HepG2 (cell line): ENCODE results near the gene PPIL3. TPM values are rescaled to one million over a fixed set of nuclear protein-coding genes. Genes with fewer than 3 reads are reported as not detected.
A peak's percentile ranks its signal among the peaks of the same experiment; 100 is the strongest.

Source experiments
- FOSL1 ChIP-seq: sonication (generic); formaldehyde crosslinking; IDR thresholded peaks from 2 replicates; pipeline ENCODE4 v1.9.0; 2021; ENCODE audit warnings: missing genetic modification reagents, borderline replicate concordance
- KLF16 ChIP-seq, 2 experiments: sonication (generic) in 1 of 2; formaldehyde crosslinking in 1 of 2; IDR thresholded peaks; 2 replicates each; pipeline versions ENCODE4 v1.6.1 to v1.8.0; 2016 to 2023; ENCODE audit warnings: missing genetic modification reagents in 2 of 2, missing compliant biosample characterization in 1 of 2
- MYC ChIP-seq: sonication (generic); formaldehyde crosslinking; IDR thresholded peaks from 2 replicates; pipeline ENCODE4 v1.9.0; 2021; ENCODE audit warnings: missing genetic modification reagents, borderline replicate concordance
- SALL1 ChIP-seq: sonication (generic); formaldehyde crosslinking; IDR thresholded peaks from 2 replicates; pipeline ENCODE4 v1.8.0; 2022; ENCODE audit warnings: mild to moderate bottlenecking, missing genetic modification reagents
- SAP130 ChIP-seq: IDR thresholded peaks from 2 replicates; pipeline ENCODE4 v1.6.1; 2016; ENCODE audit warnings: low read depth
- SMARCE1 ChIP-seq: fragments of 450-650 bp; IDR thresholded peaks from 2 replicates; pipeline ENCODE4 v1.6.1; 2017; ENCODE audit warnings: borderline replicate concordance
- ZBTB21 ChIP-seq: sonication (generic); formaldehyde crosslinking; IDR thresholded peaks from 2 replicates; pipeline ENCODE4 v1.4.0; 2020; ENCODE audit warnings: missing genetic modification reagents
- ZNF232 ChIP-seq: sonication (generic); formaldehyde crosslinking; IDR thresholded peaks from 2 replicates; pipeline ENCODE4 v1.4.0; 2020; ENCODE audit warnings: missing genetic modification reagents, borderline replicate concordance
- ZNF468 ChIP-seq: sonication (generic); formaldehyde crosslinking; IDR thresholded peaks from 2 replicates; pipeline ENCODE4 v1.8.0; 2022; ENCODE audit warnings: mild to moderate bottlenecking, moderate library complexity, missing genetic modification reagents
- ZSCAN30 ChIP-seq: sonication (generic); formaldehyde crosslinking; IDR thresholded peaks from 2 replicates; pipeline ENCODE4 v1.5.0; 2020; ENCODE audit warnings: mild to moderate bottlenecking, missing genetic modification reagents
- polyA plus RNA-seq, 8 experiments: library from polyadenylated mRNA; depleted of rRNA in 3 of 8; stranded (reverse) in 7 of 8; unstranded in 1 of 8; fragments of >200 nt; fragmentation: Illumina TruSeq in 4 of 8; extraction: Trizol in 4 of 8; gene quantifications; 2 replicates each; pipeline versions ENCODE4 v1.2.1 to v1.2.3, GENCODE V29; 2011 to 2016; ENCODE audit warnings: low read depth in 4 of 8, missing spikeins in 1 of 8, mixed read lengths in 1 of 8; ENCODE audit not compliant: insufficient read depth in 1 of 8
- total RNA-seq, 5 experiments: library from RNA; depleted of rRNA; stranded (reverse); fragments of >200 nt; fragmentation: Illumina TruSeq; extraction: Trizol; gene quantifications; 2 replicates each; pipeline ENCODE4 v1.2.3, GENCODE V29; 2016; ENCODE audit warnings: low read depth in 1 of 5
- TF ChIP-seq, protein P1 (sequence below): sonication (generic); formaldehyde crosslinking; IDR thresholded peaks from 2 replicates; pipeline ENCODE4 v1.9.0; 2021; ENCODE audit warnings: missing genetic modification reagents, mild to moderate bottlenecking, borderline replicate concordance
- TF ChIP-seq, protein P2 (sequence below): IDR thresholded peaks from 2 replicates; pipeline ENCODE4 v1.6.1; 2016; ENCODE audit warnings: missing compliant biosample characterization, missing genetic modification reagents, borderline replicate concordance
- TF ChIP-seq, protein P3 (sequence below), 2 experiments: sonication (generic) in 1 of 2; formaldehyde crosslinking in 1 of 2; IDR thresholded peaks; 2 replicates each; pipeline versions ENCODE4 v1.5.1 to v1.6.1; 2011 to 2020; ENCODE audit warnings: borderline replicate concordance in 1 of 2, low read depth in 1 of 2, low read length in 1 of 2, mild to moderate bottlenecking in 1 of 2, missing genetic modification reagents in 1 of 2, moderate library complexity in 1 of 2
- TF ChIP-seq, protein P4 (sequence below): sonication (generic); formaldehyde crosslinking; IDR thresholded peaks from 2 replicates; pipeline ENCODE4 v1.4.0; 2020; ENCODE audit warnings: missing genetic modification reagents

The PPIL3 gene
- total and polyA plus RNA-seq, 2 of the 13 experiments (the other 11 are each of a cell fraction or from before 2014, with no cell fraction given) = 98.7 to 107 TPM

DNA sequence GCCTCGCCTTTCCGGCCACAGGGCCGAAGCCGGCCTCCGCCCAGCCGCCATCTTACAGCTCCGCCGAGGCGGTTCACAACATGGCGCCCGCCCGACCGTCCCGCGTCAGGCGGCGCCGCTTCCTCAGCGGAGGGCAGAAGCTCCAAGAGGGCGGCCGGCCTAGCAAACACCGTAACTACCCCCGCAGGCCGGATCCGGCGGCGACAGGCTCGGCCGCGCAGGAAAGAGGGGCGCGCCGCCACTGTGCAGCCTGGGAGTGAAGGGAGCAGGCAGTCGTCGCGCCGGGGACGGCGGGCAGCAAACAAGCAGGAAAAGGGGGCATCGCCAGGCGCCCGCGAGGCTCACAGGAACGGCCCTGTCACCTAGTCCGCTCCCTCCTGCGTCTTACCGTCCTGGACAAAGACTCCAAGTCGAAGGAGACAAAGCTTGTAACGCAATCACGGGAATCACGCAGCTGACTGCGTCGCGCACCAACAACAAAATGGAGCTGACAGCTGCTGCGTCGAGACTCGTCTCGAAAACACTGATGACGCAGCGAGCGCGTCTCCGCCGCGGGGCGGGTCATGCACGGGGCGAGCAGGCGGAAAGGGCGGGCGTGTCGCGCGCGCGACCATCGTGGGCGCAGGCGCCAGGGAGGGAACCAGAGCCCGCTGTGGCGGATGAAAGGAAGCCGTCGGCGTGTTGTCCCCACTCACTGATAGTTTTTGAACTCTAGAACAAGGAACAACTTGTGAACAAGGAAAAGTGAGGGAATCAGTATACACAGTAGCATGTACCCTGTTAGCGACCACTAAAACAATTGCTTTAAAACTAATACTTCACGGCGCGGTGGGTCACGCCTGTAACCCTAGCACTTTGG, 24.5 kb downstream of the PPIL3 start, which contains the start of gene CLK1 (continued):
- TF ChIP-seq, protein P1, sequence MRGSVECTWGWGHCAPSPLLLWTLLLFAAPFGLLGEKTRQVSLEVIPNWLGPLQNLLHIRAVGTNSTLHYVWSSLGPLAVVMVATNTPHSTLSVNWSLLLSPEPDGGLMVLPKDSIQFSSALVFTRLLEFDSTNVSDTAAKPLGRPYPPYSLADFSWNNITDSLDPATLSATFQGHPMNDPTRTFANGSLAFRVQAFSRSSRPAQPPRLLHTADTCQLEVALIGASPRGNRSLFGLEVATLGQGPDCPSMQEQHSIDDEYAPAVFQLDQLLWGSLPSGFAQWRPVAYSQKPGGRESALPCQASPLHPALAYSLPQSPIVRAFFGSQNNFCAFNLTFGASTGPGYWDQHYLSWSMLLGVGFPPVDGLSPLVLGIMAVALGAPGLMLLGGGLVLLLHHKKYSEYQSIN (CRISPR knock-in tag) = peak; percentile 78; the same call in 1 of the 2 replicates
- peak; percentile 68; the same call in 1 of the 2 replicates for TF ChIP-seq FOSL1 (CRISPR knock-in tag)
- TF ChIP-seq ZBTB21 (CRISPR knock-in tag) = peak; percentile 97
- peak; percentile 93 for TF ChIP-seq MYC (CRISPR knock-in tag)
- TF ChIP-seq SALL1 (CRISPR knock-in tag) = peak; percentile 98
- no peak for TF ChIP-seq ZSCAN30 (CRISPR knock-in tag)
- TF ChIP-seq, protein P2, sequence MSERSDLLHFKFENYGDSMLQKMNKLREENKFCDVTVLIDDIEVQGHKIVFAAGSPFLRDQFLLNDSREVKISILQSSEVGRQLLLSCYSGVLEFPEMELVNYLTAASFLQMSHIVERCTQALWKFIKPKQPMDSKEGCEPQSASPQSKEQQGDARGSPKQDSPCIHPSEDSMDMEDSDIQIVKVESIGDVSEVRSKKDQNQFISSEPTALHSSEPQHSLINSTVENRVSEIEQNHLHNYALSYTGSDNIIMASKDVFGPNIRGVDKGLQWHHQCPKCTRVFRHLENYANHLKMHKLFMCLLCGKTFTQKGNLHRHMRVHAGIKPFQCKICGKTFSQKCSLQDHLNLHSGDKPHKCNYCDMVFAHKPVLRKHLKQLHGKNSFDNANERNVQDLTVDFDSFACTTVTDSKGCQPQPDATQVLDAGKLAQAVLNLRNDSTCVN (CRISPR knock-in tag) = peak; percentile 93
- TF ChIP-seq, protein P3, sequence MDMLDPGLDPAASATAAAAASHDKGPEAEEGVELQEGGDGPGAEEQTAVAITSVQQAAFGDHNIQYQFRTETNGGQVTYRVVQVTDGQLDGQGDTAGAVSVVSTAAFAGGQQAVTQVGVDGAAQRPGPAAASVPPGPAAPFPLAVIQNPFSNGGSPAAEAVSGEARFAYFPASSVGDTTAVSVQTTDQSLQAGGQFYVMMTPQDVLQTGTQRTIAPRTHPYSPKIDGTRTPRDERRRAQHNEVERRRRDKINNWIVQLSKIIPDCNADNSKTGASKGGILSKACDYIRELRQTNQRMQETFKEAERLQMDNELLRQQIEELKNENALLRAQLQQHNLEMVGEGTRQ (IDR thresholded peaks at IDR 0.05; ENCODE audit: low read depth, low read length) = no peak
- TF ChIP-seq, protein P3 (CRISPR knock-in tag; IDR thresholded peaks at IDR 0.05; ENCODE audit: borderline replicate concordance) = peak; percentile 64; the same call in 1 of the 2 replicates
- peak; percentile 99 for TF ChIP-seq SAP130
- peak; percentile 64 to 97; a peak in 2 of 4 replicates for TF ChIP-seq KLF16 (CRISPR knock-in tag; IDR thresholded peaks at IDR 0.05)
- peak; percentile 99 for TF ChIP-seq ZNF232 (CRISPR knock-in tag)
- TF ChIP-seq ZNF468 = no peak
- no peak for TF ChIP-seq SMARCE1
- TF ChIP-seq, protein P4, sequence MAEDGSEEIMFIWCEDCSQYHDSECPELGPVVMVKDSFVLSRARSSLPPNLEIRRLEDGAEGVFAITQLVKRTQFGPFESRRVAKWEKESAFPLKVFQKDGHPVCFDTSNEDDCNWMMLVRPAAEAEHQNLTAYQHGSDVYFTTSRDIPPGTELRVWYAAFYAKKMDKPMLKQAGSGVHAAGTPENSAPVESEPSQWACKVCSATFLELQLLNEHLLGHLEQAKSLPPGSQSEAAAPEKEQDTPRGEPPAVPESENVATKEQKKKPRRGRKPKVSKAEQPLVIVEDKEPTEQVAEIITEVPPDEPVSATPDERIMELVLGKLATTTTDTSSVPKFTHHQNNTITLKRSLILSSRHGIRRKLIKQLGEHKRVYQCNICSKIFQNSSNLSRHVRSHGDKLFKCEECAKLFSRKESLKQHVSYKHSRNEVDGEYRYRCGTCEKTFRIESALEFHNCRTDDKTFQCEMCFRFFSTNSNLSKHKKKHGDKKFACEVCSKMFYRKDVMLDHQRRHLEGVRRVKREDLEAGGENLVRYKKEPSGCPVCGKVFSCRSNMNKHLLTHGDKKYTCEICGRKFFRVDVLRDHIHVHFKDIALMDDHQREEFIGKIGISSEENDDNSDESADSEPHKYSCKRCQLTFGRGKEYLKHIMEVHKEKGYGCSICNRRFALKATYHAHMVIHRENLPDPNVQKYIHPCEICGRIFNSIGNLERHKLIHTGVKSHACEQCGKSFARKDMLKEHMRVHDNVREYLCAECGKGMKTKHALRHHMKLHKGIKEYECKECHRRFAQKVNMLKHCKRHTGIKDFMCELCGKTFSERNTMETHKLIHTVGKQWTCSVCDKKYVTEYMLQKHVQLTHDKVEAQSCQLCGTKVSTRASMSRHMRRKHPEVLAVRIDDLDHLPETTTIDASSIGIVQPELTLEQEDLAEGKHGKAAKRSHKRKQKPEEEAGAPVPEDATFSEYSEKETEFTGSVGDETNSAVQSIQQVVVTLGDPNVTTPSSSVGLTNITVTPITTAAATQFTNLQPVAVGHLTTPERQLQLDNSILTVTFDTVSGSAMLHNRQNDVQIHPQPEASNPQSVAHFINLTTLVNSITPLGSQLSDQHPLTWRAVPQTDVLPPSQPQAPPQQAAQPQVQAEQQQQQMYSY (CRISPR knock-in tag) = no peak
